HG03432 (cell line): ENCODE measurements around the gene FKBP1B.
"Not testable (repeated sequence)": the region's sequence is repeated elsewhere in the genome, so short reads cannot be mapped to it uniquely, and the experiment has no call there.

Source experiments
- ATAC-seq: cut with Tn5 transposase; IDR thresholded peaks from one replicate; pipeline ENCODE4 v1.9.1; 2021; ENCODE audit warnings: mild to moderate bottlenecking, moderate library complexity; ENCODE audit not compliant: unreplicated experiment

FKBP1B gene

DNA sequence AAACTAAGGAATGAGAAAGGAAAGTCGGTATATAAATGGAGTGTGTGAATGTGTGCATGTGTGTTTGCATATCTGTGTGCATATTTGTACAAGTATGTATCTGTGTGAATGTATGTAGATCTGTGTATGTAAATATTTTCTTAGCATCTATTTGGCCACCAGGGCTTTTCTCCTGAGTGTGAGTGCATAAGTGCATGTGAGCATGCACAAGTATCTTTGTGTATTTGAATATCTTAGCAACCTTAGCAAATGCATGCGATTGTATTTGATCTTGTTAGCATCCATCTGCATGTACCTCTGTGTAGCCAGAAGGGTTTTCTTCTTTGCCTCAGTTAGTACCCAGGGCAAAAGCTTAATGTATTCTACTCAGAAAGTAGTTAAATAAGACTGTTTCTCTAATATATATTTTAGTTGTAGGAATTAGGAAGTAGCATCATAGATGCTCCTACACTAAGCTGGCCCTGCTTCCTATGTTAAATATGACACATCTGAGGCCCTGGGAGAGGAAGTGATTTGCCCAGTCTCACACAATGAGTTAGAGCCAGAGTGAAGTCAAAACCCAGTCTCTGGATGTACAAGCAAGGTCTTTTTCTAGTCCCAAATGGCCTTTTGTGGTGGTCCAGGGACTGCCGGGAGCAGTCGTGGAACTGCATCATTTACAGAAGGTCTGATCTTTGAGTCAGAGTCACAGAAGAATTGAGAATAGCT lies 9.2 kb downstream of the FKBP1B start:
- no peak for ATAC-seq

DNA sequence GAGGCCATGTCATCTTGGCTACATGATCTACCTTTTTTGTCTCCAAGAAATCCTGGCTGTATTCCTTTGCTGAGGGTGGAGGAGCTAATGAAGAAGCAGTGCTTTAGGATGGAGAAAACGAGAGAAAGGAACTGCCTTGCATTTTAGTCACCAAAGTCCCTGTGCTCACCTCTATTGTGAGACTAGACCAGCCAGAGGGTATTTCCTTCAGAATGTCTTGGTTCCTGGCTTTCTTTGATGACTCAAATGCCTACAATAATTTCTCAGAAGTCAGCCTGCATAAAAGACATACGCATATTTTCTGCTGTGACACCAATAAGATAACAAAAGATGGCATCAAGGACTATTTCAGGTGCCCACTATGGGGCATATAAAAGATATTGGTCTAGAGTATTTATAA lies 15.8 kb downstream of the FKBP1B start:
- ATAC-seq, result no peak

GRCh38 chr2:24072259-24072658 lies 22.7 kb downstream of the FKBP1B start:
- ATAC-seq, result no peak

DNA sequence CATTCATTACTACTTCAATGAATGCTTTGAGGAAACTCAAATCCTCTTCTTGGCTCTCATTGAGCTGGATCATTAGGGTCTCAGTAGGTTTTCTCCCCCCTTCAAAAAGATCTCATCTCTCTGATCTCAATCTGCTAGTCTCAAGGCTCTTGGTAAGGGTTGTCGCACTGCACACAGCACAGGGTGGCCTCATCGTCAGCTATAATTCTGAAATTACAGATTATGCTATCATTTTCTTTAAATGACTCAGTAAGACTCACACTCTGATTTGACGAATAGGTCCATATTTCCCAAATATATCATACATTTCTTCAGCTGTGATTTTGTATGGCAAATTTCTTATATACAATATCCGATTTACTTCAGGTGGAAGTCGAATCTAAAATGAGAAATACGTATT lies 24.3 kb downstream of the FKBP1B start:
- ATAC-seq, result no peak

GRCh38 chr2:24075259-24075658 lies 25.7 kb downstream of the FKBP1B start:
- no peak for ATAC-seq

DNA sequence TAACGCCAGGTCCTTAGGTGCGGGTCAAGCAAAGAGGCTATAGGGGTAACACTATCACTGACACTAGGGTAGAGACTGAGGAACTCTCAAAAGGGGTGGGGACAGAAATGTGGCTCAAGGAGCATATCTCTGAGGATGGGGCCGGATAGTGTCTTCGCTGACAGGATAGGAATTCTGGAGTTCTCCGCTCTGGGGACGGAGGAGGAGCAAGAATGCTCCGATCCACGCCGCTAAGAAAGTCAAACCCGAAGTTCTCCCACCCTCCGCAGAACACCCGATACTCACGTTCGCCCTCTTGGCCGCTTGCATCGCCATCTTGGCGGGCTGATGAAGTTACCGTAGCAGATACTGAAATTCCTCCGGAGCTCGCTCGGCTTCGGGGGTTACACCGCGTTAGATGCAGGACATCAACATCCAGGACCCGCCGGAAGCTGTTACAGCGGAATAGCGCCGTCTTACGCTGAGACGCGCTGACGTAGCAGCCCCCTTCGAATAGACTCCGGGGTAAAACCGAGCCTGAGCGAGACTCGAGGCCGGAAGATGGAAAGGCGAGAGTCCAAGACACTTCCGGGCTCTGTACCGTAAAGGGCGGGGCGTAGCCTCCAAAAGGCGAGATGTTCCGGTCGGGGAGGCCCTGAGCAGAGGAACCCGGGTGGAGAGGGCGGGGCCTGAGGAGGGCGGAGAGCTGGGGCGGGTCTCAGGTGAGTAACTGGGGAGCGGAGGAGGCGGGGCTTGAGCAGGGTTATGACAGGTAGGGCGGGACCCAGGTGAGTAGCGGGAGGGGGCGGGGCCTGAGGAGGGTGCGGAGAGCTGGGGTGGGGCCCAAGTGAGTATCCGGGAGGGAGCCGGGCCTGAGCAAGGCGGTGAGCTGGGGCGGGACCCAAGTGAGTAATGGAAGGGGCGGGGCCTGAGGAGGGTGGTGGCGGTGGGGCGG lies 26.6 kb downstream of the FKBP1B start, which contains the start of gene SF3B6:
Gene SF3B6, minus strand, starts transcription at position 412 of the 934 bp plus-strand sequence. Its CDS starts 97 bp downstream, at position 315.
- peak; percentile 95 for ATAC-seq

- peak; percentile 15 for ATAC-seq
Observed at GRCh38 chr2:24076849-24077534, 27.5 kb downstream of the FKBP1B start.

GRCh38 chr2:24077535-24077877 lies 28.0 kb downstream of the FKBP1B start:
- no peak for ATAC-seq

DNA sequence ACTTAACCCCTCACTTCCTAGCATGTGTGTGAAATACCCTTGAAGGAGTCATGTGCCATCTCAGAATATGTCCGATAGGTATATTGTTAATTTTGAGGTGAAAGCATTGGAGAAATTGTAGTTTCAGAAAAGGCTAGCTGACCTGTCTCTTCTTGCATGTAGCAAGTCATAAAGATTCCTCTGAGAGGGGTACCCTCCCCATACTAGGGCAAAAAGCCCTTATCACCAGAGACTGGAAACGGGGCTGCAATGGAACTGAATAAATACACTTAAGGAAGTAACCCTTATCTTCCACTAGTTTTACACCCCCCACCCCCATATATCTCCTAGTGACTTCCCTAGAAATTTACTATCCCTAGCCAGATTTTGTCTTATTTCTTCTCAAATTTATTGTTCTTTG lies 28.3 kb downstream of the FKBP1B start:
- ATAC-seq, result no peak

- ATAC-seq, result no peak
Observed at GRCh38 chr2:24080701-24081100, 31.2 kb downstream of the FKBP1B start.

- ATAC-seq, result no peak
Observed at GRCh38 chr2:24082787-24083566, 33.4 kb downstream of the FKBP1B start.

- peak; percentile 73 for ATAC-seq
Observed at GRCh38 chr2:24083567-24084385, 34.2 kb downstream of the FKBP1B start.

- peak; percentile 86 for ATAC-seq
Observed at GRCh38 chr2:24084386-24085199, 35.1 kb downstream of the FKBP1B start, which contains the start of gene TP53I3. Gene TP53I3, minus strand, starts transcription at chr2:24084834. Its CDS starts 508 bp downstream, at chr2:24084326.

GRCh38 chr2:24085200-24085489 lies 35.6 kb downstream of the FKBP1B start:
- ATAC-seq, result no peak

DNA sequence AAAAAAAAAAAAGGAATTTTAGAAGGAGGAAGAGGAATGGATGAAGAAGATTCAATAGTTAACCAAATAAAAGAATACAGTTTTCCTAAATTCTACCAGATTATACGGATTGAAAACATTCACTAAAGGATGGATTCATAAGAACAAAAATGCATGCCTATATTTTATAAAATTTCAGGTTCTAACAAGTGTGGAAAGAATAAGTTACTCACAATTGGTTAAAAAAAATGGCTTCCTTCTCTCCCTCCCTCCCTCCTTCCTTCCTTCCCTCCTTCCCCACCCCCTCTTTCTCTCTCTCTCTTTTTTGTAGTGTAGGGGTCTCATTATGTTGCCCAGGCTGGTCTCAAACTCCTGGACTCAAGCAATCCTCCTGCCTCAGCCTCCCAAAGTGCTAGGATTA lies 36.7 kb downstream of the FKBP1B start:
- ATAC-seq, result no peak

GRCh38 chr2:24087032-24087431 lies 37.5 kb downstream of the FKBP1B start:
- no peak for ATAC-seq

- no peak for ATAC-seq
Observed at GRCh38 chr2:24088821-24089359, 39.3 kb downstream of the FKBP1B start.

- not testable (repeated sequence) for ATAC-seq
Observed at GRCh38 chr2:24093270-24093669, 43.7 kb downstream of the FKBP1B start.

DNA sequence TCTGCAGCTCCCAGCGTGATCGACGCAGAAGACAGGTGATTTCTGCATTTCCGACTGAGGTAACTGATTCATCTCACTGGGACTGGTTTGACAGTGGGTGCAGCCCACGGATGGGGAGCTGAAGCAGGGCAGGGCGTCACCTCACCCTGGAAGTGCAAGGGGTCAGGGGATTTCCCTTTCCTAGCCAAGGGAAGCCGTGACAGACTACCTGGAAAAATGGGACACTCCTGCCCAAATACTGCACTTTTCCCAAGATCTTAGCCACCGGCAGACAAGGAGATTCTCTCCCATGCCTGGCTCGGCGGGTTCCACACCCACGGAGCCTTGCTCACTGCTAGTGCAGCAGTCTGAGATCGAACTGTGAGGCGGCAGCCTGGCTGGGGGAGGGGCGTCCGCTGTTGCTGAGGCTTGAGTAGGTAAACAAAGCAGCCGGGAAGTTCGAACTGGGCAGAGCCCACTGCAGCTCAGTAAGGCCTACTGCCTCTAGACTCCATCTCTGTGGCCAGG lies 45.7 kb downstream of the FKBP1B start:
- not testable (repeated sequence) for ATAC-seq
